Measurements from ENCODE around the gene CFAP410. TPM values are rescaled to one million over a fixed set of nuclear protein-coding genes. Genes with fewer than 3 reads are reported as not detected.

Gene CFAP410
- total RNA-seq, 1 donor from 2014 or later, result 14.2 TPM

DNA sequence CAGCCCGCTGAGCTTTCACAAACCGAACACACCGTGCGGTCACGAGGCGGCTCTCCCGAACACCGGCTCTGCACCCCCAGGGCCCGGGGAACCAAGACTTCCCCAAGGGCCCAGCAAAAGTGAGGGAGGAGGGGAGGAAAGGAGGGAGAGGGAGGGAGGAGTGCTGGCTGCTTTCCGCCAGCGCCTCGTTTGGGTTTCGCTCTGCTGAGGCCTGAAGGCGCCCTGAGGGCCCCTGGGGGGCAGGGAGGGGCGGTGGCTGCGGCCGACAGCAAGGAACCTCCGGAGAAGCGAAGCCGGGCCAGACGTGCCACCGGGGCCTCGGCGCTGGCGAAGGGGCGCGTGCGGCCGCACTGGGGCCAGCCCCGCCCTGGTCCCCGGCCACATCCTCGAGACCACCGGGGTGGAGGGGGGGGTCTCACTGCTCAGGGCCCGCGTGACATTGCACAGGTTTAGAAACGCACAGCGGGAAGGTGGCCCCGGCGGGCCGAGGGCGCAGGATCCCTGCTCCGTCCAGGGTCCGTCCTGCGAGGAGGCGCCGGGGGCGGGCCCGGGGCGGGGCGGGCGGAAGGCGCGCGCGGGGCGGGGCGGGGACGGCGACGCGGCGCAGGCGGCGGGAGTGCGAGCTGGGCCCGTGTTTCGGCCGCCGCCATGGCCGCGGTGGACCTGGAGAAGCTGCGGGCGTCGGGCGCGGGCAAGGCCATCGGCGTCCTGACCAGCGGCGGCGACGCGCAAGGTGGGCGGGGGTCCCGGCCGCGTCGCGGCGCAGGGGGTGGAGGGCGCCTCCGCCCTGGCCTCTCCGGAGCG is 39.5 kb downstream of the CFAP410 start, which contains the start of gene PFKL:
Gene PFKL (plus strand): TSS at position 596 of the 804 bp plus-strand sequence. CDS start 53 bp downstream, at position 649.
- H3K27ac Mint-ChIP-seq (ENCODE audit: unreplicated experiment), result peak within 1 kb of the TSS; percentile 88
- no peaks in the 10 kb centered on the region for H3K36me3 Mint-ChIP-seq (ENCODE audit: low read depth)
- DNase-seq (ENCODE audit: low spot score), result no peak
- H3K4me3 Mint-ChIP-seq (ENCODE audit: unreplicated experiment), result peak within 1 kb of the TSS; percentile 77
- no peaks in the 10 kb centered on the region for H3K27me3 Mint-ChIP-seq (ENCODE audit: low read depth)
- TF ChIP-seq, protein P1, sequence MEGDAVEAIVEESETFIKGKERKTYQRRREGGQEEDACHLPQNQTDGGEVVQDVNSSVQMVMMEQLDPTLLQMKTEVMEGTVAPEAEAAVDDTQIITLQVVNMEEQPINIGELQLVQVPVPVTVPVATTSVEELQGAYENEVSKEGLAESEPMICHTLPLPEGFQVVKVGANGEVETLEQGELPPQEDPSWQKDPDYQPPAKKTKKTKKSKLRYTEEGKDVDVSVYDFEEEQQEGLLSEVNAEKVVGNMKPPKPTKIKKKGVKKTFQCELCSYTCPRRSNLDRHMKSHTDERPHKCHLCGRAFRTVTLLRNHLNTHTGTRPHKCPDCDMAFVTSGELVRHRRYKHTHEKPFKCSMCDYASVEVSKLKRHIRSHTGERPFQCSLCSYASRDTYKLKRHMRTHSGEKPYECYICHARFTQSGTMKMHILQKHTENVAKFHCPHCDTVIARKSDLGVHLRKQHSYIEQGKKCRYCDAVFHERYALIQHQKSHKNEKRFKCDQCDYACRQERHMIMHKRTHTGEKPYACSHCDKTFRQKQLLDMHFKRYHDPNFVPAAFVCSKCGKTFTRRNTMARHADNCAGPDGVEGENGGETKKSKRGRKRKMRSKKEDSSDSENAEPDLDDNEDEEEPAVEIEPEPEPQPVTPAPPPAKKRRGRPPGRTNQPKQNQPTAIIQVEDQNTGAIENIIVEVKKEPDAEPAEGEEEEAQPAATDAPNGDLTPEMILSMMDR (IDR thresholded peaks at IDR 0.05), result peak; percentile 18
- peaks cover 41% of the 10 kb centered on the region for H3K4me1 Mint-ChIP-seq (ENCODE audit: low read depth)
- H3K9me3 Mint-ChIP-seq (ENCODE audit: low read depth), result no peaks in the 10 kb centered on the region

DNA sequence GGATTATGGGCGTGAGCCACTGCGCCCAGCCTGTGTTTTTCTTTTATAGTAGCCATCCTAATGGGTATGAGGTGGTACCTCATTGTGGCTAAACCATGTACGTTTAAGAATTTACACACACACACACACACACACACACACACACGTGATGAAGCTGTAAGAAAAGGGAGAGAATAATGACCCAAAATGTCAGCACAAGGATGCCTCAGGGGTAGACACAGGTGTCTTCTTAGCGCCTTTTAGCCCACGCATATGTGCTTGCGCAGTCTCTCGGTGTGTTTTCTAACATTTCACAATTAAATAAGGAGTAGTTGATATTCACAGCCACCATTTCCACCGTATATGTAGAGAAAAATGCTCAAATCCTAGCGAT is 40.1 kb downstream of the CFAP410 start:
- H3K9me3 Mint-ChIP-seq (ENCODE audit: low read depth), result no peaks in the 10 kb centered on the region
- DNase-seq (ENCODE audit: low spot score), result no peak
- peaks cover 41% of the 10 kb centered on the region for H3K4me1 Mint-ChIP-seq (ENCODE audit: low read depth)
- peak overlapping the region; percentile 88 for H3K27ac Mint-ChIP-seq (ENCODE audit: unreplicated experiment)
- no peaks in the 10 kb centered on the region for H3K27me3 Mint-ChIP-seq (ENCODE audit: low read depth)
- H3K36me3 Mint-ChIP-seq (ENCODE audit: low read depth), result no peaks in the 10 kb centered on the region
- TF ChIP-seq, protein P1 (IDR thresholded peaks at IDR 0.05), result no peak
- peak overlapping the region; percentile 70 for H3K4me3 Mint-ChIP-seq (ENCODE audit: unreplicated experiment)

DNA sequence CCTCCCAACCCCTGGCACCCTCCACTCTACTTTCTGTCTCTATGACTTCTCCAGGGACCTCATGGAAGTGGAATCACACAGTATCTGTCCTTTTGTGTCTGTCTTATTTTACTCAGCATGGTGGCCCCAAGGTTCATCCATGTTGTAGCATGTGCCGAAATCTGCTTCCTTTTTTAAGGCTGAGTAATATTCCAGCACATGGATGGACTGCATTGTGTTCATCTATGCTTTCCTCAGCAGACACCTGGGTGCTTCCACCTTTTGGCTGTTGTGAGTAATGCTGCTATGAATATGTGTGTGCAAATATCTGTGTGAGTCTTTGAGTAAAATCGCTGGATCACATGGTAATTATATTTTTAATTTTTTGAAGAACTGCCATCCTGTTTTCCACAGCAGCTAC is 40.9 kb downstream of the CFAP410 start:
- Mint-ChIP-seq H3K4me3 (ENCODE audit: unreplicated experiment) (no peak overlapping the region), H3K27me3 (ENCODE audit: low read depth) (no peaks in the 10 kb centered on the region), H3K27ac (ENCODE audit: unreplicated experiment) (peak overlapping the region; percentile 27), H3K9me3 (ENCODE audit: low read depth) (no peaks in the 10 kb centered on the region), H3K4me1 (ENCODE audit: low read depth) (peaks cover 36% of the 10 kb centered on the region), H3K36me3 (ENCODE audit: low read depth) (no peaks in the 10 kb centered on the region)
- DNase-seq (ENCODE audit: low spot score), result no peak
- TF ChIP-seq, protein P1 (IDR thresholded peaks at IDR 0.05), result no peak

DNA sequence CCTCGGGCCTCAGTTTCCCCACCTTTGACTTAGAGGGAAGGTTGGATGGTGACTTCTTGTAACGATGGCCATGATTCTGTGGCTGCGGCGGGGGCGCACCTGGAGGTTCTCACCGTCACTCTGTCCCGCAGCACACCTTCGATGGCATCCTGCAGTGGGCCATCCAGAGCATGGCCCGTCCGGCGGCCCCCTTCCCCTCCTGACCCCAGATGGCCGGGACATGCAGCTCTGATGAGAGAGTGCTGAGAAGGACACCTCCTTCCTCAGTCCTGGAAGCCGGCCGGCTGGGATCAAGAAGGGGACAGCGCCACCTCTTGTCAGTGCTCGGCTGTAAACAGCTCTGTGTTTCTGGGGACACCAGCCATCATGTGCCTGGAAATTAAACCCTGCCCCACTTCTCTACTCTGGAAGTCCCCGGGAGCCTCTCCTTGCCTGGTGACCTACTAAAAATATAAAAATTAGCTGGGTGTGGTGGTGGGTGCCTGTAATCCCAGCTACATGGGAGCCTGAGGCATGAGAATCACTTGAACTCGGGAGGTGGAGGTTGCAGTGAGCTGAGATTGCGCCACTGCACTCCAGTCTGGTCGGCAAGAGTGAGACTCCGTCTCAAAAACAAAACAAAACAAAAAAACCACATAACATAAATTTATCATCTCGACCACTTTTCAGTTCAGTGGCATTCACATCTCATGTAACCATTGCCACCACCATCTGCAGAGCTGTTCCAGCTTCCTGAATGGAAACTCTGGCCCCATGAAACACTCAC is 41.5 kb downstream of the CFAP410 start:
- H3K36me3 Mint-ChIP-seq (ENCODE audit: low read depth), result no peaks in the 10 kb centered on the region
- no peak overlapping the region for H3K4me3 Mint-ChIP-seq (ENCODE audit: unreplicated experiment)
- TF ChIP-seq, protein P1 (IDR thresholded peaks at IDR 0.05), result peak; percentile 91
- H3K27me3 Mint-ChIP-seq (ENCODE audit: low read depth), result no peaks in the 10 kb centered on the region
- DNase-seq (ENCODE audit: low spot score), result no peak
- H3K27ac Mint-ChIP-seq (ENCODE audit: unreplicated experiment), result peak overlapping the region; percentile 60
- no peaks in the 10 kb centered on the region for H3K9me3 Mint-ChIP-seq (ENCODE audit: low read depth)
- H3K4me1 Mint-ChIP-seq (ENCODE audit: low read depth), result peaks cover 36% of the 10 kb centered on the region

DNA sequence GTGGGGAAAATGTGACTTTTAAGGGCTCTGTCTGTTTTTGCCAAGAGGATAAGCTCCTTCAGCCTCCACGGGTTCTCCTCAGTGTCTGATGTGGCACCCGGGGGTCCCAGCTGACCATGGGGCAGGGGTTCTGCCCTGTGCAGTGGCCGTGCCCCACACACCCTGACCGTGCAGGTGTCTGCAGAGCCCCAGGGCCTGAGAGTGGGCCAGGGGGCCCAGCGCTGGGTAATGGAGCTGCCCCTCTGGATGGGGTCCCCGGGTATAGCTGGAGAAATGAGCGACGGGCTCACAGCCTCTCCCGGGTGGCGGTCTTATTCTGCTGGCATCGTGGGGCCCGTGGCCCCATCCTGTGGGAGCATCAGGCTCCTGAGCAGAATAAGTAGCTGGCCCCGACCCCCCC is 42.3 kb downstream of the CFAP410 start:
- H3K27ac Mint-ChIP-seq (ENCODE audit: unreplicated experiment), result no peak overlapping the region
- no peak for DNase-seq (ENCODE audit: low spot score)
- TF ChIP-seq, protein P1 (IDR thresholded peaks at IDR 0.05), result no peak
- no peaks in the 10 kb centered on the region for H3K36me3 Mint-ChIP-seq (ENCODE audit: low read depth)
- no peak overlapping the region for H3K4me3 Mint-ChIP-seq (ENCODE audit: unreplicated experiment)
- no peaks in the 10 kb centered on the region for H3K27me3 Mint-ChIP-seq (ENCODE audit: low read depth)
- peaks cover 28% of the 10 kb centered on the region for H3K4me1 Mint-ChIP-seq (ENCODE audit: low read depth)
- no peaks in the 10 kb centered on the region for H3K9me3 Mint-ChIP-seq (ENCODE audit: low read depth)

All from chondrocyte (in vitro differentiated cells).